Colon (tissue), 2 donors: ENCODE data around the gene PPT1.
"Not testable (repeated sequence)": the region's sequence is repeated elsewhere in the genome, so short reads cannot be mapped to it uniquely, and the experiment has no call there.

Experiments
- FAIRE-seq: peaks from 2 replicates; lab custom pipeline; 2012; peaks lifted over from hg19 to GRCh38; lab: Jason Lieb, UNC
- donor health status: control.
- donor health status: control.

PPT1 gene

DNA sequence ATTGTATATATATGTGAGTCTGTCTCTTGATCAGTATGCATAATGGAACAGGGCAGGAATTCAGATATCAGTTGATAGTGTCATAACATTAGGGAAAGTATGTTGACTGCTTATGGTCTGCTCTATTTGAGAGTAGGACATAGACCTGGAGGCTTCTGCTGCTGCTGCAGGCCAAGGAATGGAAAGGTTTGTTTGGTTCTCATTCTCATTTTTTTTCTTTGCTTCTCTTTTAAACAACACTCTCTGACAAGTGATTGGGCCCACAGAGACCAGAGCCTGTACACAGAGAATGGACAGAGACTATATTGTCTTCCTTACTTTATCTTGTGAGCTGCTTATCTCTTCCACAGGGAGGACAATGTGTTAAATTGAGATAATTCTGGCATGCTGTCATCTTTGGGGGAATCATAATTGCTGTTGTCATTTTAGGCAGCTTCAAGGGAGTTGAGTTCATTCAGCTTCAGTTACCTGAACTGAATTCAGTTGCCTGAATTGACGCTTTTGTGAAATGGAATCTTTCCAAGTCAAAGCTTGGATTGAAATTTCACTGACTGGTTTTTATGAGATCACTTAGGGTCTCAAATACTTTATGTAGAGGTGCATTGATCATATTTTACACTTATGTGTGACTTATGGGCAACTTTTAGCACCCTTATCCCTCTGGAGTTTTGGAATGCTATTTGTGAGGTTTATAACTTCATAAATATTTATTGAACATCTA is 39.6 kb downstream of the PPT1 start:
- FAIRE-seq = no peak

DNA sequence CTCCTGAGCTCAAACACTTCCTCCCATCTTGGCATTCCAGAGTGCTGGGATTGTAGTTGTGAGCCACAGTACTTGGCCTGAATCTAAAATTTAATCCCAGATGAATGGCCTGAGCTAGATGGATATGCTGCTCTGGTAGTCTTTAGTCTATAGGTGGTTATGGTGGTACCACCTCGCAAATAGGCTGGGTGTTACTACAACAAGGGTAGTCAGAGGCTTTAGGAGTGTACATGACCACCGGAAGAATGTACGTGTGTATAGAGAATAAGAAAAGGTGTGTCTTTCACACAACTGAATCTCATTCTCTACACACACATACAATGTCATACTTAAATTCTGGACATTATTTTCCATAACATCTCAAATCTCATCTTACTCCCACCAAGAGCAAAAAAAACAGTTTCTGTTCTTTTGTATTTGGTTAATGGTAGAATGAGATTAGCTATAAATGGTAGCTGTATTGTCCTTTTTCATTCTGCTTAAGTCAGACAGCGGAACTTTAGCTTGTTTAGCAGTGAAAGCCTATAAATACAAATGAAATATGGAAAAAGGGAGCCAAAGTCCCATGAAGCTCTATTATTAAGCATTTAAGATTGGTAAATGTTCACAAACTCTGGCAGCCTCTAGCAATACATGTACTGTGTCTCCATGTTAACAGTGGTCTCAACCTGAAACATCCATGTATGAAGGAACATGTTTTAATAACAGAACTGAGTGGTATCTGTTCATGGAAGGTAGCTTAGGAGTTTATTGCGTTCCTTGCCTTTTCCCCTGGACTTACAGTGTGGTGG is 40.3 kb downstream of the PPT1 start:
- FAIRE-seq = no peak

DNA sequence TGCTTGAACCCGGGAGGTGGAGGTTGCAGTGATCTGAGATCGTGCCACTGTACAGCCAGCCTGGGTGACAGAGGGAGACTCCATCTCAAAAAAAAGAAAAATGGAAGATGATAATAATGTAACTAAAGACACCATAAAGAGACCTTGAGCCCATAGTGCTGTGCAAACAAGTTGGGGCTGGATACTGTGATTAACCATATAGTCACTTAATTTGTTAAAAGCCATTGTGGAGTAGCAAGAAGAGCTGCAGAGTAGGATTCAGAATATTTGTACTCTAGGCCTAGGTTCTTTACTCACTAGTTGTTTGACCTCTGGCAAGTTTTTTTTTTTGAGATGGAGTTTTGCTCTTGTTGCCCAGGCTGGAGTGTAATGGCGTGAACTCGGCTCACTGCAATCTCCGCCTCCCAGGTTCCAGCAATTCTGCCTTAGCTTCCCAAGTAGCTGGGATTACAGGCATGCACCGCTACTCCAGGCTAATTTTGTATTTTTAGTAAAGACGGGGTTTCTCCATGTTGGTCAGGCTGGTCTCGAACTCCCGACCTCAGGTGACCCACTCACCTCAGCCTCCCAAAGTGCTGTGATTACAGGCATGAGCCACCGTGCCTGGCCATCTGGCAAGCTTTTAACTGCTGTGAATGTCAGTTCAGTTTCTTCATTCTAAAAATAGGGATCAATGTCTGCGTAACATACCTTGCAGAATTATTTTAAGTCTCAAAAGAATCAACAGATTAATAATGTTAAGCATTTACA is 43.7 kb downstream of the PPT1 start:
- FAIRE-seq = no peak

DNA sequence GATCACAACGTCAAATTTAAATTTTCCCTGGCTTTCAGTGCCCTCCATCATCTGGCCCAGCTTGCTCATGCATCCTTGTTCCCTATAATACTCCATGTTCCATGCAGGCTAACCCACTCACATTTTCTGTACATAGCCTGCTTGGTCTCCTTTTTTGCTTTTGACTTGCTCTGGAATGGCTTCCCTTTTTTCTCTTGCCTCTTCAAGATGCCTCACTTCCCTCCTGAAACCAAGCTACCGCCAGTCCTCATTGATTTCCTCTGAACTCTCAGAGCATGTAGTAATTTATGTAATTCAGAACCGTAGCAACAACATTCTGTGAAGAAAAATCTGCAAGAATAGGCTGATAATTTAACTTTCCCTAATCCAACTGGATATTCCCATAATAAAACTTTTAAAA is 46.2 kb downstream of the PPT1 start:
- no peak for FAIRE-seq

DNA sequence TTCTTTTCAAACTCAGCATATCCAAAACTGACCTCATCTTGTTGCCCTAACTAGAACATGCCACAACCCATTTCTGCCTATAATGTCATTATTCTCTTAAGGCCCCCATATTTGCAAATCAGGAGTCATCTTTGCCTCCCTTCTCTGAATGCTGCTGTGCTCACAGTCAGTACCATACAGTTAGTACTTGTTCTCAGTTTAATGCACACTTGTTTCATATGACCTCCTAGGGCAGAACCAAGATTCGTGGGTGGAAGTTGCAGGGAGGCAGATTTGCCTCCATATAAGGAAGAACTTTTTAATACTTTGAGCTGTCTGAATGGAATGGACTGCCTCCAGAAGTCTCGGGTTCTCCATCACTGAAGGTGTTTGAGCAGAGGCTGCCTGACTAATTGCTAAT is 47.3 kb downstream of the PPT1 start:
- no peak for FAIRE-seq

DNA sequence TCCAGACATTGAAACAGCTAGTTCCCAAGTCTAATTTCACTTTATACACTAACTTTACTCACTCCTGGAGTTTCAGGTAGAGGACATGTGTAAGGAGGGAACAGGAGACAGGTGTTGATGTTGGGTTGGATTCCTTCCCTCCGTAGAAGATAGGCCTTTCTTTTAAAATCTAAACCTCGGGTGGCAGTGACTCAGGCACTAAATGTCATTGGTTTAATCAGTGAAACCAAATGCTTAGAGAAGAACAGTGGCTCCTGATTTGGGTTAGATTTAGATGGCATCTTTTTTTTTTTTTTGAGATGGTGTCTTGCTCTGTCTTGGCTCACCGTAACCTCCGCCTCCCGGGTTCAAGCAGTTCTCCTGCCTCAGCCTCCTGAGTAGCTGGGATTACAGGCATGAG is 49.3 kb downstream of the PPT1 start:
- FAIRE-seq = no peak

DNA sequence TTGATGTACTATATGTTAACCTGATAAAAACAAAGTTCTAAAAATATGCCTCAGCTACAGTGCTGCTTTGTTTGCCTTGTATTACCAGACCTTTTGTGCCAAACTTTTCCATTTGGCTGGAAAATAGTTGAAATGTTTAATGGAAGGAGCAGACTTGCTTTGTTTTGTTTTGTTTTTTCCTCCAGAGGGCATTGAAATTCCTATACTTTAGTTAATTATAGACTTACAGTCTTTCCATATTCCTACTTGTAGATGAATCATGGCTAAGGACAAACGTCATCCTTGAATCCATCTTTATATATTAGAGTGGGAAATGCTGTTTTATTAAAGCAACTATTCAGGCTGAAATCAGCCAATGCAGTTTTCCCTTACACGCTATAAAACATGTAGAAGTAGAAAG is 49.8 kb downstream of the PPT1 start:
- no peak for FAIRE-seq

DNA sequence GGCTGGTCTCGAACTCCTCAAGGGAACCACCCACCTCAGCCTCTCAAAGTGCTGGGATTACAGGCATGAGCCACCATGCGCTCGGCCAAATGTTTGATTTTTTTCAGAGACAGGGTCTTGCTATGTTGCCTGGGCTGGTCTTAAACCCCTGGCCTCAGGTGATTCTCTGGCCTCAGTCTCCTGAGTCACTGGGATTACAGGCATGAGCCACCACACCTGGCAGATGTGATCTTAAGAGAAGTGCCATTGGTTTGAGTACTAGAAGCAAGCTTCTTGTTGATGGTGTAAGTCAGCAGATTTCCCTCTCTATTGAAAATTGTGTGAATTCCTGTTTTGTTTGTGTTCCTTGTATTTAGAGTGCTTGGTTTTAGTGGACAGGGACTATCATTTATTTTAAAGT is 51.3 kb downstream of the PPT1 start:
- no peak for FAIRE-seq

DNA sequence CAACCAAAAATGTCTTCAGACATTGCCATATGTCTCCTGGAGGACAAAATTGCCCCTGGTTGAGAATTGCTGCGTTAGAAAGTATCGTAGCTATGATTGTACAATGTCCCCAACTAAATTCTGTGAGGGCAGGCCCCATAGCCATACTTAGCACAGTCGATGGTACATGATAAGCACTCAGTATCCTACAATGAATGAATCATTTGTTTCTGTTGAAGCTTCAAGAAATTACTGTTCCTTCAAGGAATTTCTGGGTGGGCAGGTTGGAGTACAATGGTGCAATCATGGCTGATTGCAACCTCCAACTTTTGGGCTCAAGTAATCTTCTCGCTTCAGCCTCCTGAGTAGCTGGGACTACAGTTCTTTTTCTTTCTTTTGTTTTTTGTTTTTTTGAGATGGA is 51.9 kb downstream of the PPT1 start:
- FAIRE-seq = no peak

DNA sequence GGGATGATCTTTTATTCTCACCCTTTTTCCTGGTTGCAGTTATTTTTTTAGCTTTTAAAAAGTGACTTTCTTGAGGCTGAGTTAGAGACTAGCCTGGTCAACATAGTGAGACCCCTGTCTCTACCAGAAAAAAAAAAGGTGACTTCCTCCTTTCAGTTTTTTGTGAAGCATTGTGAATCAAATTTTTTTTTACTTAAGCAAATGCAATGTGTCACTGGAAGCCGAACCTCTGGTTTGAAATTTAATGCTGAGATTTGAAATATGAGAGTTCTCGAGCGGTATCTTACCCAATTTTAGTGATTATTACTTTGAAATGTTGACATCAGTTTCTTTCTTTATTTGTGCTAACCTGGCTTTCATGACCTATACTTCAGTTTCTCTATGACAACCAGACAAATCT is 52.9 kb downstream of the PPT1 start:
- FAIRE-seq = no peak

DNA sequence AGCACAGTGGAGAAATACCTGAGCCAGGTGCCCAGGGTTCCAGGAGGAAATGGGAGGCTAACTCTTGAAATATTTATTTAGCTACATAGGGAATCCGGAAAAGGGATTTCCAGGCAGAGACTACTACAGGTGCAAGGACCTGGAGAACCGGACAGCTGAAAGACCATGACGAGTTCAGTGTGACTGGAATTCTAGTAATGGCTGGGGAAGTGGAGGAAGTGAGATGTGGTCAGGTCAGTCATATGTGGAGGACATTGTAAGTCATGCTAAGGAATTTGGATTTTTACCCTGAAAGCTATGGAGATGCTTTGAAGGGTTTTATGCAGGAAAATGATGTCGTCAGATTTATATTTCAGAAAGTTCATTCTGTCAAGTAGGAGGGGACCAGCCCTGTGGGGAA is 54.7 kb downstream of the PPT1 start:
- FAIRE-seq = no peak

DNA sequence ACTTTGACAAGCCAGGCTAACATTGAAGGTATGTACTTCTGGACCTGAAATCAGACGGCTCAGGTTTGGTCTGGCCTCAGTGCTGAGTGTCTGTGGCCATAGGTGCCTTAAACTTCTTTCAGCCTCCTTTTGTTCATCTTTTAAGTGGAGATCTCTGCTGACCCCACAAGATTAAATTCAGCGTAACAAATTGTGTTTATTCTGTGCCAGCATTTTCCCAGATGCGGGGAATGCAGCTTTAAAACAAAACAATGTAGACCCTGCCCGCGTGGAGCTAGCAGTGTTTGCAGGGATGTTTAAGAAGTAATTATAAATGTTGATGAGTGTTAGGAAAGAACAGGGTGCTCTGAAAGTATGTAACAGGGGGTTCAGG is 55.6 kb downstream of the PPT1 start:
- no peak for FAIRE-seq

DNA sequence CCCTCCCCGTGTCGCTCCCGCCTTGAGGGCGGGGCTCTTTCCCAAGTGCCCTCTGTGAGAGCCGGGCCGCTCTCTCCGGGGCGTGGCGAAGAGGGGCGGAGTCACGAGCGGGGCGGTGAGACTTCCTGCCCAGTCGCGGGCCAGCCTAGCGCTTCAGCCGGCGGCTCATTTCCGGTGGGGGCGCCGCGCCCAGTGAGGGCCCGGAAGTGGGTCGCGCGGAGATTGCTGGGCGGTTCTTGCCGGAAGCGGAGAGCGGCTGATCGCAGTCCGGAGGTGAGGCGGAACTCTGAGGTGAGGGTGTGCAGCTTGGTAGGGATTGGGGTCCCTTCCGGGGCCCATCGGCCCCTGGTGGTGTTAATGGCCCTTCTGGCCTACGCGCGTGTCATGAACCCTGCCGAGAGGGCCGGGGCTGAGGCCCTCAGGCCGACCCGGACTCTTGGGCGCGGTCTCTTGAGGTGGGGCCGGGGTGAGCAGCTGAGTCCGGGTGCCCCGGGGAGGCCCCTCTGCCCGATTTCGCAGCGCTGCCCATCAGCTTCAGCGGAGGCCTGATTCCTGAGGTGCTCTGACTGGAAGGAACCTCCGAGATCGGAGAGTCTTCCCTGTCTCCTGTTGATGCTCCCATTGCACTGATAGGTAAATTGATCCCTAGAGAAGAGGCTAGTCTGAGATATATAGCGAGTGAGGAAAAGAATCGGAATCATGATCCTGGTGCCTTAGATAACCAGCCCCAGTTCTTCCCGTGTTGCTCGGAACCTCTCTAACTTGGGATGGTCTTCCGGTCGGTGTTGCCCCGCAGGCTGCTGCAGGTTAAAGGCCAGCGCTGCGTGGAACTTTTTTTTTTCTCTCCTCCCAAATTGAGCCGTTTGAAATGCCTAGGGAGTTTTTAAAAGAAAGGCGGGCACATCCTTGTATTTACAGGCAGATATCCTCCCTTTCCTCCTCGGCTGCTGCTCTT is 56.3 kb downstream of the PPT1 start, which contains the start of gene CAP1:
Gene CAP1, plus strand, starts transcription at position 219 of the 955 bp plus-strand sequence. CDS start 18,618 bp downstream, outside the sequence.
- FAIRE-seq = peak; percentile 73

DNA sequence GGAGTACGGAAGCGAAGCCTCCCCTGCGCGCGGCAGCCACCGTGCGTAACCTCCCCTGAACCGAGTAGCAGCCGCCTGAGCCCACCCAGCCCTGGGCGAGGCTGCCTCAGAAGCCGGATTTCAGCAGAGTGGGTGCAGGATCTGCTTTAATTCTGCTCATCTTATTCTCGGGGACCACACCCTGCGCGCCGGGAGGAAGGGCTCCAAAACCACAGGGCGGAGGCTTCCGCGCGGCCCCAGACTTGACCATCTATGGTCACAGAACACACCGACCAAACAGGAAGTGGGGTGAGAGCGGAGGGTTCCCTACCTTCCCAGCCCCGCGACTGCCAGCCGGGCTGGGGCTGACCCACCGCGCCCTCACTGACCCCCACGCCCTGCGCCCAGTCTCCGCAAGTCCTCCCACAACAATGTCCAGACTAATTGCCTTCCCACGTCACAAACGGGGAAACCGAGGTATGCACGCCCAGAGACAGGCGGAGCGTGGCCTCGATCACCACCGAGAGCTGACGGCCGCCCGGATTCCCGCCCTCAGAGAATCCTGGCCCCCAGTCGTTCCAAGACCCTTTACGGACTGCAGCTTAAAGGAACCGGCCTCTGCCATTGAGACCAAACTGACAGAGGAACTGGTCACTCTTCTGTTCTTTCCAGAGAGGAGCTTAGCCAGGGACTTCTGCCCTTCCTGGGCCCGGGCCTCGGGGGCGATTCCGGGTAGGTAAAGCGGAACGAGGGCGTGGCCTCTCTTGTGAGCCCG is 57.1 kb downstream of the PPT1 start:
- FAIRE-seq = no peak

DNA sequence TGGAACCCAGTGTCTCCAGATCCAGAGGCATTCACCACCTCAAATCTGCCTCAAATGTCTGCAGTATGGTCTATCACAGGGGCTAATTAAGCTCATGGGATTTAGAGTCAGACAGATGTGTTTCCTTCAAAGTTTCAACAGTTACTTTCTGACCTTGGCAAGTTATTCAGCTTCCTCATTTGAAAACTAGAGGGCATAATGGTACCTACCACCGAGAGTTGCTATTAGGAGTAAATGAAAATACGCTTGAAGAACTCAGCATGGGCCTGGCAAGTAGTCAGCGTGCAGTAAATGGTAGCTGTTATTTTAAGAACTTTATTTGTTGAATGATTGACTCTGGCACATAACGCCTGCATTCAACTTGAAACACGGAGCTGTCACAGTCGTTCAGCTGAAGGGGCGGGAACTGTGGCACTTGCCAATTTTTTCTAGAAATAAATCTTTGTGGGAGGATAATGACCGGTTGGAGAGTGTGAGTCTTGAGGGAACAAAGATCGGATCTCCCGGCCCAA is 57.8 kb downstream of the PPT1 start:
- FAIRE-seq = no peak

DNA sequence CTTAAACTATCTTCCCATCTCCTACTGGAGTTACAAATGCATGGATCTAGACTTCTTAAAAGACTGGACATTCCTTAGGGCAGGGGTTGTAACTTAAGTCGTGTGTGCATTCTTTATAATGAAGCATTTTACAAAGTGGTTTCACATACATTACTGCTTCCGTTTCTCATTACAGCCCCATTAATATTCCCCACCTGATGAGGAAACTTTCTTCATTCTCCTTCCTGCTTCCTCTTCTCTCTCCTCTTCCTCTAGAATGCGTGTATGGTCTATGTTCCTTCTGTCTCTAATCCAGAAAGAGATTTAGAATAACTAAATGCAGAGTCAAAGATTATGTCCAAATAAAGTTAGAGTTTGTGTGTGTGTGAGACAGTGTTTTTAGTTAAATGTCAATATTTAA is 58.4 kb downstream of the PPT1 start:
- no peak for FAIRE-seq

DNA sequence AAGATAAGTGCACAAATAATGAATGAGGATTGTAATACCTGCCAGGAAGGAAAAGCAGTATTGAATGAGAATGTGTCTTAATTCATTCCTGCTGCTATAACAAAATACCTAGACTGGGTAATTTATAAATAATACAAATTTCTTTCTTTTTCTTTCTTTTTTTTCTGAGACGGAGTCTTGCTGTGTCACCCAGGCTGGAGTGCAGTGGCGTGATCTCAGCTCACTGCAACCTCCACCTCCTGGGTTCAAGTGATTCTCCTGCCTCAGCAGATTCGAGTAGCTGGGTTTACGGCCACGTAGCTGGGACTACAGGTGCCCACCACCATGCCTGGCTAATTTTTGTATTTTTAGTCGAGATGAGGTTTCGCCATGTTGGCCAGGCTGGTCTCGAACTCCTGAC is 59.8 kb downstream of the PPT1 start:
- FAIRE-seq = not testable (repeated sequence)

DNA sequence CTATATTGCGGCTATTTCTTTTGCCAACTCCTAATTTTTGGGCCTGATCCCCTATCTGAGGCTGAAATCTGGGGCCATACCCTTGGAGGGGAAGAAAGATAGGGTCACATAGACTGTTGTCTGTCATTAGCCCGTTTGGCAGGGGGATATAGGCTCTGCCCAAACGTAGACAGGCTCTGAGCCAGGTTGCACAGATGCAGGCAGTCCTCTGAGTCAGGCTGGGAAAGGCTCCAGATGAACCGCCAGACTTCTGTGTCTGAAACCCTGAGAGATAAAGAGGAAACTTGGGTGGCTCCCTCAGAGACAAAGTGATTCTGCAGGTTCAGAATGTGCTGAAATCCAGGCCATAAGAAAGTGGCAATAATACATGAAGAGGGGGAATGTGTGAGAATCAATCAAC is 60.5 kb downstream of the PPT1 start:
- no peak for FAIRE-seq

DNA sequence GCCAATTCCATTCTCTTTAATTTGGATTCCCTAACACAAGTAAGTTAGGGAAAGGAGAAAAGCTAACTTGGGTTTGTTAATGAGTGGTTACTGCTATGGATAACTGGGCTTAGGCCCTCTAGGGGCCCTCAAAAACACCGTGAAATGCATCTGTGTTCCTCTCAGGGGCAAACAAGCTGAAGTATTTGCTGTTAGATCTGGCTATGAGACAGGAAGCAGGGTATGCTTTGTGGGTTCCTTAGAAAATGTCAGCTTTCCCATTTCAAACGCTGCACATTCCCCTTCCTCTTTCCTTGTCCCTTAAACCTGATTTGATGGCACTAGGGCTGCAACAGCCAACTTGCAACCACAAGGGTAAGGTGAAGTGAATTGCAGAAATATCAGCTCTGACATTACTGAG is 62.2 kb downstream of the PPT1 start:
- no peak for FAIRE-seq

DNA sequence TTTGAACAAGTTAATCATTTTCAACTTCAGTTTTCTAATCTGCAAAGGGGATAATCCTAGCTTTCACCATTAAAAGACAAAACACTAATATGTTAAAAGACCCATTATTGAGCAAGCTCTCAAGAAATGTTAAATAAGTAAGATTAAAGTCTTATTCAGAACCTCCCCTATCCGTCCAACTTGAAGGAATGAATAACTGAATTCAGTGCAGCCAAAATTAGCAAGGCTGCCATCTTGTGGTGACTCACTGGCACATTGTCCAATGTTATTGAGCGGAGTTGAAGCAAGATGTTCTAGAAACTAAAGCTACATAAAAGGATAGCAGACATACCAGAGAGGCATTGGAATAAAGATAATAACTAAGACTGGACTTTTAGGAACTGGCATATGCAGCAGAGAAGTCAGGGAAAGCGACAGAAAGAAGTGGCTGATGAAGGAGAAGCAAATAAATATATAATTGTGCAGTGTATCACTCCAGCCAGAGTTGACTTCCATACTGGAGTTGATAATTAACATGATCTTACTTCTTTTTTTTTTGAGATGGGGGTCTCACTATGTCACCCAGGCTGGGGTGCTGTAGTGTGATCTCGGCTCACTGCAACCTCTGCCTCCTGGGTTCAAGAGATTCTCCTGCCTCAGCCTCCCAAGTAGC is 64.7 kb downstream of the PPT1 start:
- FAIRE-seq = no peak
